HG03558 (cell line): ENCODE data around the gene PRR33.

Experiments
- ATAC-seq: cut with Tn5 transposase; IDR thresholded peaks from one replicate; pipeline ENCODE4 v1.9.1; 2021; ENCODE audit warnings: moderate number of reproducible peaks; ENCODE audit not compliant: unreplicated experiment; ENCODE audit errors: extremely low read depth

The PRR33 gene

GRCh38 chr11:1840780-1841480, 50.8 kb downstream of the PRR33 start:
- ATAC-seq: no peak

- no peak for ATAC-seq
Measured at GRCh38 chr11:1839924-1840779, 51.5 kb downstream of the PRR33 start.

DNA sequence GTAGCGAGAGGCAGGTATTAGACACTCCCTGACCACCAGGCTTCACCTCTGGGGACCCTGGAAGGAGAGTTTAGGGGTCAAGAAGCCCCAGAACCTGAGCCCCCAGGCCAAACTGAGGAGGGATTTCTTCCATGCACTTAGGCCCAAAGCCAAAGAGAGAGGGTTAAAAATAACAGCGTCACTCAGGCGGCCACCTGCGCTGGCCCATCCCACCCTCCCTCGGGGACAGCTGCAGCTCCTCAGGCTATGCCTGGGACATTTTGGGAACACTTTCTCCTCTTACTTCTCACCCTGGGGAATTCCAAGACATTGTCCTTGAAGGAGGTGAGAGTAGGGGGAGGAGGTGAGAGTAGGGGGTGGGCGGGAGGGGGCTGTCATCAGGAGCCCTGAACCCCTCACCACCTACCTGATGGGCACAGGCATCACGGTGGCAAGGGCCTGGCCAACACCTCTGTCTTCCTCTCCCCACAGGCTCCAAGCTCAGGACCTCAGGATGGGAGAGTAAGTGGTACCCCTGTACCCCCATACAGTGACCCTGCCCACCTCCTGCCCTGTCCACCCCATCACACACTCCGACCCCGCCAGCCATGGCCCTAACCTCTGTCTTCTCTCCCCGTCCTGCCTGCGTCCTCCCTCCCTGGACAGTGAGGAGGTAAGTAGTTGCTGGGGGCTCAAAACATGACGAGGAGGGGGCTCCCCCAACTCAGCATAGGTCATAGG, 52.3 kb downstream of the PRR33 start:
- ATAC-seq: no peak

GRCh38 chr11:1838426-1839144, 53.1 kb downstream of the PRR33 start, which contains the start of gene TNNI2:
TNNI2 (plus strand) TSS chr11:1838981; CDS start chr11:1839697, 716 bp downstream.
- no peak for ATAC-seq
